DMS153 treated with DMSO at 0.1 percent for 48 hours (cell line): ENCODE data around the gene PRAMEF5.
"Not testable (repeated sequence)": the region's sequence is repeated elsewhere in the genome, so short reads cannot be mapped to it uniquely, and the experiment has no call there.

Experiments
- DNase-seq: peaks from one replicate; lab custom pipeline; 2025; ENCODE audit not compliant: unreplicated experiment; lab: John Stamatoyannopoulos, UW

Gene PRAMEF5

DNA sequence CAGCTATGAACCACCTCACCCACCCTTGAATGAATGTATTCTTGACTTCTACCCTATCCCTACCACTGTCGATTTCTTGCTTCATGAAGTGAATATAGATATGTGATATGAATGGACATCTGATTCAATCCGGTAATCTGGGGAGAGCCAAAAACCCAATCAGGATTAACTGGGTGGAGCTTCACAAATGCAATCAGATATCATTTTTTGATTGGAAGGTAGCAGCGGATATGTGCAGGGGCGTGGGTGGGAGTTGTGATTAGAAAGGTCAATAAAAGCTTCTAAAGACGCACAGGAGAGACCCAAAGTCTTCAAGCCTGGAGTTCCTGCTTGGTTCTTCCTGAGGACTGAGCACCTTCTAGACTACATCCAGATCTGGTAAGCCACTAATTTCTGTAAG is at the start of gene PRAMEF5:
TSS of gene PRAMEF5 (plus strand) at position 301 of the 400 bp plus-strand sequence. CDS start 5,071 bp downstream, outside the sequence.
- DNase-seq = not testable (repeated sequence)

DNA sequence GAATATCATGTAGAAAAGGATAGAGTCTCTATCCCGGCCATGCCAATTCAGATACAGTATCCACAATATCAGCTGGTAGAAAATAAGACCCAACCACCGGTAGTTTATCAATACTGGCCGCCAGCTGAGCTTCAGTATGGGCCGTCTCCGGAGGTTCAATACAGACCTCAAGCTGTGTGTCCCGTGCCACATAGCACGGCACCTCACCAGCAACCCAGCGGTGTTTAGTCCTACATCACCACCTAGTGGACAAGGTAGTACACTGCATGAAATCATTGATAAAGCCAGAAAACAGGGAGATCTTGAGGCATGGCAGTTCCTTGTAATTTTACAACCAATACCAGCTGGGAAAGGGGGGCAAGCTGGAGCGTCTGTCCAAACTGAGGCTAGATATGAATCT is 45.3 kb upstream of the PRAMEF5 start:
- not testable (repeated sequence) for DNase-seq

DNA sequence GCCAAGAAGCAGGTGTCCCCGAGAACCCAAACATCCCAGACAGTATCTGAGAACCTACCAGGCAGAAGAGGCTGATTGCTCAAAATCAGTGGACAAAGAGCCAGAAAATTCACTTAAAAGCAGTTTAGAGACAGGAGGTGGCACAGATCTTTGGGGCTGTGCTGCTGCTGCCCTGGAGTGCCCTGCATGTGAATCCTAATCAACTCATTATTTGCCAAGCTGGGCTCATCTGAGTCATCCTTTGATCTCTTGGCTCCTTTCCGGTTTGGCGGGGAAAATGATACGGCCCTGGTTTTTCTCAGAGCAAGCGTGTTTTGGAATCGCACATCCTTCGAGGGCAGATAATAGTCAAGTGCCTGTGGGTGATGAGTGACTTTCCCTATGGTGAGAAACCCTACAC is 37.4 kb upstream of the PRAMEF5 start:
- not testable (repeated sequence) for DNase-seq

DNA sequence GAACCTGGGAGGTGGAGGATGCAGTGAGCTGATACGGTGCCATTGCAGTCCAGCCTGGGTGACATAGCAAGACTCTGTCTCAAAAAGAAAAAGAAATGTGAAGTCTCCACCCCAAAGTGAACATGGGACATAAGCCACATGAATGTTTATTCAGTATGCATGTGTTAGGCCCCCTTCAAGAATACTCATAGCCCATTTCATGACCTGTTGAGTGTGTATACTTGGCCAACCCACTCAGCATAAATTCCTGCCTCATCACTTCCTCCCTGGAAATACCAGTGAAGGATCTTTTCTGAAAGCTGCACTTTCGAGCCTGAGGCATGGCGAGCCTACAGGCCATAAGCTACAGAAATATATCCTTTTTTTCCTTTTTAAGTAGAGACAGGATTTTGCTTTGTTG is 34.8 kb upstream of the PRAMEF5 start:
- not testable (repeated sequence) for DNase-seq

- not testable (repeated sequence) for DNase-seq
Observed at GRCh38 chr1:13222788-13223187, 31.2 kb upstream of the PRAMEF5 start.

DNA sequence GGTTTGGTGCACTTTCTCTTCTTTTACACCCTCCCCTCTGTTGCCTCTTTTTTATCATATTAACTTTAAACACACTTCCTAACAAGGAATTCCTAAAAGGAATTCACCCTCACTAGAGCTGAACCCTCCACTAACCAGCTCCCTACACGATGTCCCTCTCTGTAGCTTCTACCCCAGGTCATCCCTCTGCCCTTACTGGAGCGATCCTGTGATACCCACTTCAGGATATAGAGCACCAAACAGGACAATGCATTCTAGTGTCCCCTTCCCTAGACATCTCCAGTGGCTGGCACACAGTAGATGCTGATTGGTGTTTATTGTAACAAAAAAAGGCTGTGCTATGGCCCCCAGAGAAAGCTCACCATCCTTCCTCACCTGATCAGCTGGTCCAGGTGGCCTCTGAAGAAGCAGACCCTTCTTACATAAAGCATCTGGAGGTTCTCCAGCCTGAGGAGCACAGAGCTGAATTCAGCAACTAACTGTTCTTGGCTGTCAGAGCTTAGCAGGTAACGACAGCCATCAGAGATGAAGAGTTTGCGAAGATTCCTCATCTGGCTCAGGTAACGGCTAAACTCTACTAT is 29.4 kb upstream of the PRAMEF5 start:
- no peak for DNase-seq

- not testable (repeated sequence) for DNase-seq
Observed at GRCh38 chr1:13225675-13226204, 28.3 kb upstream of the PRAMEF5 start, which contains the start of gene PRAMEF18. Gene PRAMEF18 (minus strand): TSS chr1:13226154. CDS start chr1:13226106, 48 bp downstream.

DNA sequence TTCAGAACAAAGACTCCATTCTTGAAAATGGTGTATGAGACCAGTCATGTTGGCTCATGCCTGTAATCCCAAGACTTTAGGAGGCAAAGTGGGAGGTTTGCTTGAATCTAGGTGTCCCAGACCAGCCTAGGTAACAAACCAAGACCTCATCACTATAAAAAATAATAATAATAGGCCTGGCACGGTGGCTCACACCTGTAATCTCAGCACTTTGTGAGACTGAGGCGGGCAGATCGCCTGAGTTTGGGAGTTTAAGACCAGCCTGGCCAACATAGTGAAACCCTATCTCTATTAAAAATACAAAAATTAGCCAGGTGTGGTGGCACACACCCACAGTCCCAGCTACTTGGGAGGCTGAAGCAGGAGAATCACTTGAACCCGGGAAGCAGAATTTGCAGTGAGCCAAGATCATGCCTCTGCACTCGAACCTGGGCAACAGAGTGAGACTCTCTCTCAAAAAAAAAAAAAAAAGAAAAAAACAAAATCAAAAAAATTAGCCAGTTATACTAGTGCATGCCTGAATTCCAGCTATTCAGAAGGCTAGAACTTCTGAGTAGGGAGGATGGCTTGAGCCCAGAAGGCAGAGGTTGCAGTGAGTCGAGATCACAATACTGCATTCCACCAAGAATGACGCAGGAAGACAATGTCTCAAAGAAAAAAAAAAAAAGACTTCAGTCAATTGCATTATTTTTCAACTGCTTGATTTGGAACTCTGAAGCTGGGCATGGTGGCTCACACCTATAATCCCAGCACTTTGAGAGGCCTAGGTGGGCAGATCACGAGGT is 26.5 kb upstream of the PRAMEF5 start:
- not testable (repeated sequence) for DNase-seq

DNA sequence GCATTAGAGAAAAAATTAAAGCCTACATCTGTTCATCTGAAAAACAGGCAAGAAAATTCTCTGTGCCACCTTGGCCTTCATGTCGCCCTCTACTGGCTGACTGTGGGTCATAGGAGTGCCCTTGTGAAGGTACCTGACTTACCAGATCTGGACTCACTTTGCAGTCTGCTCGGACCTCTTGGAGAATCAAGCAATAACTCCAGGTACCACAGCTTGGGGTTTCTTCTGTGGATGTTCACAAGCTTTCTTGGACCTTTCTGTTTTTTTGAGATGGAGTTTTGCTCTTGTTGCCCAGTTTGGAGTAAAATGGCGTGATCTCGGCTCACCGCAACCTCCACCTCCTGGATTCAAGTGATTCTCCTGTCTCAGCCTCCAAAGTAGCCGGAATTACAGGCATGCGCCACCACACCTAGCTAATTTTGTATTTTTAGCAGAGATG is 25.6 kb upstream of the PRAMEF5 start:
- DNase-seq = no peak

- not testable (repeated sequence) for DNase-seq
Observed at GRCh38 chr1:13230096-13230495, 23.9 kb upstream of the PRAMEF5 start.

DNA sequence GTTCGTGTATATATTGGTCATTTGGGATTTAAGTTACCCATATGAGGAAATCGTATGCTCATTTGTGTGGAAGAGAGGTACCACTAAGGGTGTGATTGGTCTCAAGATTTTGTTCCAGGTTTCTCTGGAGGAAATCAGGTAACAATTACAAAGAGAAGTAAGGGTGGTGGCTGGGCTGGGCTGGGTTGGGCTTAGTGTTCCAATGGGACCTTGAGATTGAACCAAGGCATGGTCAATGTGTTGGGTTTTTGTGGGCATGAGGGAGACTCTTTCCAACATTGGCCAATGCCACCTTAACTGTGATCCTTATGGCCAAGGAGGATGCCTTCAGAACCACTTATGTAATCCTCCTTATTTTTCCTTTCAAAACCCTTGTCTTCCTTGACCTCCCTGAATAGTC is 23.4 kb upstream of the PRAMEF5 start:
- DNase-seq = not testable (repeated sequence)

DNA sequence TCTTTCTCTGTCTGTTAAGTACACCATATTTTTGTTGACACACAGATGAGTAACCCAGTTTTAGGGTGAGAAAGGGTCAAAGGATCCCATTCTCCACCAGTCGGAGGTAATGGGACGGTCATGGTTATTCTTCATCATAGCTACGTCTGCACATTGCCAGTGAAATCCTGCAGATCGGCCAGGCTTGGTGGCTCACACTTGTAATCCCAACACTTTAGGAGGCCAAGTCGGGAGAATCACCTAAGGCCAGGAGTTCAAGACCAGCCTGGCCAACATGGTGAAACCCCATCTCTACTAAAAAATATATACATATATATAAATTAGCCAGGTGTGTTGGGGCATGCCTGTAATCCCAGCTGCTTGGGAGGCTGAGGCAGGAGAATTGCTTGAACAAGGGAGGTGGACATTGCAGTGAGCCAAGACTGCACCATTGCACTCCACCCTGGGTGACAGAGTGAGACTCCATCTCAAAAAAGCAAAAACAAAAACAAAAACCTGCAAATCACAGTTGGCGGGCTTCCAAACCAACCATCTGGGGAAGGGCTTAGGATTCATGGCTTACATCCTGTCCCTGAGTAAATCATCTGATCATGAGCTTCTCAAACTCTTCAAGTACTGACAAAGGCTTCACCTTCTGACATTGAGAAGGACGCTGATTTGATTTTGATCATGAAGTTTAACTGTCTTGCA is 22.8 kb upstream of the PRAMEF5 start:
- DNase-seq = not testable (repeated sequence)

GRCh38 chr1:13232056-13232455 is 21.9 kb upstream of the PRAMEF5 start:
- DNase-seq = not testable (repeated sequence)

DNA sequence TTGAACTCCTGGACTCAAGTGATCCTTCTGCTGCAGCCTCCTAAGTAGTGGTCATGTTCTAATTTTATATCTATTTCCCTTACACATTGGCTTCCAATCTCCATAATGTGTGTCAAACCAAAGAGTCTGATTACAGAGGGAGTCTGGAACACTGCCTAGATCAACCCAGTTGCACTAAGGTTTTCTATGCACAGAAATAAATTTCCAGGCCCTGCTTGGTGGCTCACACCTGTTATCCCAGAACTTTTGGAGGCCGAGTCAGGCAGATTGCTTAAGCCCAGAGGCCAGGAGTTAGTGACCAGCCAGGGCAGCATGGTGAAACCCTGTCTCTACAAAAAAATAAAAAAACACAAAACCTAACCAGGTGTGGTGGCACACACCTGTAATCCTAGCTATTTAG is 19.9 kb upstream of the PRAMEF5 start:
- not testable (repeated sequence) for DNase-seq

DNA sequence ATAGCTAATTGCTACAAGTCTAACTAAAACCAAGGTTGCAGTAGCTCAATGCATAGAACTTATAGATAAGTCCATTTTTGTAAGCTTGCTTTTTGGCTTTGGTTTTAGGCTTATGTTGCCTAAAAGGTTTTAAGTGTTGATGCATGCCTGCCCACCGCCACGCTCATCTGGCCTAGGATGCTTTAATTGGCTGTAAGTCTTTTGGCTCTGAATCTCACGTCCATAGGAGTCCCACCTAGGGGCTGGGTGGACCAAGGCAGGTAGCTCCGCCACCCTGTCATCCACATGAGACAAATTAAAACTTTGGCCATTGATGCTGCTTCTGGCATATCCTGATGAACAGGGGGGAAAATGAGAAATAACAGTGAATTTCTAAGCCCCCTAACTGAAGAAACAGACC is 16.4 kb upstream of the PRAMEF5 start:
- DNase-seq = not testable (repeated sequence)

- DNase-seq = not testable (repeated sequence)
Observed at GRCh38 chr1:13239633-13240032, 14.4 kb upstream of the PRAMEF5 start.

GRCh38 chr1:13243536-13244263 is 10.3 kb upstream of the PRAMEF5 start:
- DNase-seq = not testable (repeated sequence)

GRCh38 chr1:13245841-13246553 is 8.0 kb upstream of the PRAMEF5 start:
- DNase-seq = not testable (repeated sequence)

- DNase-seq = not testable (repeated sequence)
Observed at GRCh38 chr1:13246554-13246871, 7.5 kb upstream of the PRAMEF5 start.

- not testable (repeated sequence) for DNase-seq
Observed at GRCh38 chr1:13247122-13247521, 6.9 kb upstream of the PRAMEF5 start.
